ENCODE measurements around the gene DEFB132. TPM values are rescaled to one million over a fixed set of nuclear protein-coding genes. Genes with fewer than 3 reads are reported as not detected.
A peak's percentile ranks its signal among the peaks of the same experiment; 100 is the strongest.

DEFB132 gene
- total and polyA plus RNA-seq, 2 of the 13 experiments (the other 11 are each of a cell fraction or from before 2014, with no cell fraction given) = not detected

- TF ChIP-seq, protein P1, sequence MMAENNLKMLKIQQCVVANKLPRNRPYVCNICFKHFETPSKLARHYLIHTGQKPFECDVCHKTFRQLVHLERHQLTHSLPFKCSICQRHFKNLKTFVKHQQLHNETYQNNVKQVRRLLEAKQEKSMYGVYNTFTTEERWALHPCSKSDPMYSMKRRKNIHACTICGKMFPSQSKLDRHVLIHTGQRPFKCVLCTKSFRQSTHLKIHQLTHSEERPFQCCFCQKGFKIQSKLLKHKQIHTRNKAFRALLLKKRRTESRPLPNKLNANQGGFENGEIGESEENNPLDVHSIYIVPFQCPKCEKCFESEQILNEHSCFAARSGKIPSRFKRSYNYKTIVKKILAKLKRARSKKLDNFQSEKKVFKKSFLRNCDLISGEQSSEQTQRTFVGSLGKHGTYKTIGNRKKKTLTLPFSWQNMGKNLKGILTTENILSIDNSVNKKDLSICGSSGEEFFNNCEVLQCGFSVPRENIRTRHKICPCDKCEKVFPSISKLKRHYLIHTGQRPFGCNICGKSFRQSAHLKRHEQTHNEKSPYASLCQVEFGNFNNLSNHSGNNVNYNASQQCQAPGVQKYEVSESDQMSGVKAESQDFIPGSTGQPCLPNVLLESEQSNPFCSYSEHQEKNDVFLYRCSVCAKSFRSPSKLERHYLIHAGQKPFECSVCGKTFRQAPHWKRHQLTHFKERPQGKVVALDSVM (CRISPR knock-in tag; IDR thresholded peaks at IDR 0.05) = no peak; the same call in 1 of the 2 replicates
- TF ChIP-seq MAZ (IDR thresholded peaks at IDR 0.05; ENCODE audit: borderline replicate concordance, low read depth, low read length) (peak; percentile 79; the same call in 1 of the 2 replicates), MAZ (CRISPR knock-in tag; IDR thresholded peaks at IDR 0.05; ENCODE audit: low read depth) (peak; percentile 98), ZNF205 (CRISPR knock-in tag; IDR thresholded peaks at IDR 0.05) (peak; percentile 86), ZNF501 (CRISPR knock-in tag; IDR thresholded peaks at IDR 0.05) (peak; percentile 93), TAF15 (IDR thresholded peaks at IDR 0.05; ENCODE audit: low read depth, low read length, poor library complexity, severe bottlenecking) (peak; percentile 89), ZNF549 (CRISPR knock-in tag; IDR thresholded peaks at IDR 0.05) (0 out of 2 replicates have a peak, but pooled peaks have one; percentile 67), RCOR2 (CRISPR knock-in tag; IDR thresholded peaks at IDR 0.05) (peak; percentile 74), NFAT5 (CRISPR knock-in tag; IDR thresholded peaks at IDR 0.05) (peak; percentile 78), ZNF720 (CRISPR knock-in tag; IDR thresholded peaks at IDR 0.05) (peak; percentile 92; the same call in 1 of the 2 replicates), ZFAT (CRISPR knock-in tag; conservative IDR thresholded peaks at IDR 0.05) (no peak; the same call in 1 of the 2 replicates), STAG1 (CRISPR knock-in tag; IDR thresholded peaks at IDR 0.05) (peak; percentile 96)
- TF ChIP-seq, protein P2, sequence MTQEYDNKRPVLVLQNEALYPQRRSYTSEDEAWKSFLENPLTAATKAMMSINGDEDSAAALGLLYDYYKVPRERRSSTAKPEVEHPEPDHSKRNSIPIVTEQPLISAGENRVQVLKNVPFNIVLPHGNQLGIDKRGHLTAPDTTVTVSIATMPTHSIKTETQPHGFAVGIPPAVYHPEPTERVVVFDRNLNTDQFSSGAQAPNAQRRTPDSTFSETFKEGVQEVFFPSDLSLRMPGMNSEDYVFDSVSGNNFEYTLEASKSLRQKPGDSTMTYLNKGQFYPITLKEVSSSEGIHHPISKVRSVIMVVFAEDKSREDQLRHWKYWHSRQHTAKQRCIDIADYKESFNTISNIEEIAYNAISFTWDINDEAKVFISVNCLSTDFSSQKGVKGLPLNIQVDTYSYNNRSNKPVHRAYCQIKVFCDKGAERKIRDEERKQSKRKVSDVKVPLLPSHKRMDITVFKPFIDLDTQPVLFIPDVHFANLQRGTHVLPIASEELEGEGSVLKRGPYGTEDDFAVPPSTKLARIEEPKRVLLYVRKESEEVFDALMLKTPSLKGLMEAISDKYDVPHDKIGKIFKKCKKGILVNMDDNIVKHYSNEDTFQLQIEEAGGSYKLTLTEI (CRISPR knock-in tag; conservative IDR thresholded peaks at IDR 0.05) = no peak
- TF ChIP-seq, protein P3, sequence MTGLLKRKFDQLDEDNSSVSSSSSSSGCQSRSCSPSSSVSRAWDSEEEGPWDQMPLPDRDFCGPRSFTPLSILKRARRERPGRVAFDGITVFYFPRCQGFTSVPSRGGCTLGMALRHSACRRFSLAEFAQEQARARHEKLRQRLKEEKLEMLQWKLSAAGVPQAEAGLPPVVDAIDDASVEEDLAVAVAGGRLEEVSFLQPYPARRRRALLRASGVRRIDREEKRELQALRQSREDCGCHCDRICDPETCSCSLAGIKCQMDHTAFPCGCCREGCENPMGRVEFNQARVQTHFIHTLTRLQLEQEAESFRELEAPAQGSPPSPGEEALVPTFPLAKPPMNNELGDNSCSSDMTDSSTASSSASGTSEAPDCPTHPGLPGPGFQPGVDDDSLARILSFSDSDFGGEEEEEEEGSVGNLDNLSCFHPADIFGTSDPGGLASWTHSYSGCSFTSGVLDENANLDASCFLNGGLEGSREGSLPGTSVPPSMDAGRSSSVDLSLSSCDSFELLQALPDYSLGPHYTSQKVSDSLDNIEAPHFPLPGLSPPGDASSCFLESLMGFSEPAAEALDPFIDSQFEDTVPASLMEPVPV (CRISPR knock-in tag; IDR thresholded peaks at IDR 0.05) = peak; percentile 98
Observed at GRCh38 chr20:266596-267562, 9.4 kb downstream of the DEFB132 start (continued).

Measured in HepG2 (cell line).